Inflammatory macrophage treated with lipopolysaccharide for 4 hours (primary cell): Measurements from ENCODE around the gene ZCCHC2.

ENCODE experiments used
- DNase-seq: peaks from one replicate; pipeline ENCODE4 v3.0.0-alpha.2; 2020

The ZCCHC2 gene

GRCh38 chr18:62512532-62512931 lies 10.3 kb upstream of the ZCCHC2 start:
- no peak for DNase-seq

DNA sequence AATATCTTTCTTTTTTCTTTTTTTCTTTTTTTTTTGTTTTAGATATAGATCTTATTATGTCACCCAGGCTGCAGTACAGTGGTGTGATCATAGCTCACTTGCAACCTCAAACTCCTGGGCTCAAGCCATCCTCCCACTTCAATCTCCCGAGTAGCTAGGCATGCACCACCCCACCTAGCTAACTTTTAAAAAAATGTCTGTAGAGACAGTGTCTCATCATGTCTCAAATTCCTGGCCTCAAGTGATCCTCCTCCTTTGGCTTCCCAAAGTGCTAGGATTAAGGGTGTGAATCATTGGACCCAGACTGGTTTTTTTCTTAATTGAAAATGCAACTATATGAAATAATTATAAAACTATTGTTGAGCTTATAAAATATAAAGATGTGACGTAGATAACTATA lies 9.8 kb upstream of the ZCCHC2 start:
- DNase-seq: no peak

DNA sequence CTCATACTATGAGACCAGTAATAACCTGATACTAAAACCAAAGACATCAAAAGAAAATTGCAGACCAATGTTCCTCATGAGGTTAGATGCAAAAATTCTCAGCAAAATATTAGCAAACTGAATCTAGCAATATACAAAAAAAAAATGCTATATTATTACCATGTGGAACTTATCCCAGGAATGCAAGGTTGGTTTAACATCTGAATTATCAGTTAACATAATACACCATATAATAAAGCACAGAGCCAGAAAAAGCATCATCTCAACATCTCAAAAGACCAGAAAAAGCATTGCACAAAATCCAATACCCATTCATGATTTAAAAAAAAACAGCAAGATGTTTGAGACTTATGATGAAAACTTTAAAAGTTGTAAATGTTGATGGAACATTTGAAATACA lies 8.3 kb upstream of the ZCCHC2 start:
- no peak for DNase-seq

GRCh38 chr18:62516242-62516641 lies 6.6 kb upstream of the ZCCHC2 start:
- DNase-seq: no peak

- no peak for DNase-seq
Measured at GRCh38 chr18:62518460-62519375, 4.1 kb upstream of the ZCCHC2 start.

DNA sequence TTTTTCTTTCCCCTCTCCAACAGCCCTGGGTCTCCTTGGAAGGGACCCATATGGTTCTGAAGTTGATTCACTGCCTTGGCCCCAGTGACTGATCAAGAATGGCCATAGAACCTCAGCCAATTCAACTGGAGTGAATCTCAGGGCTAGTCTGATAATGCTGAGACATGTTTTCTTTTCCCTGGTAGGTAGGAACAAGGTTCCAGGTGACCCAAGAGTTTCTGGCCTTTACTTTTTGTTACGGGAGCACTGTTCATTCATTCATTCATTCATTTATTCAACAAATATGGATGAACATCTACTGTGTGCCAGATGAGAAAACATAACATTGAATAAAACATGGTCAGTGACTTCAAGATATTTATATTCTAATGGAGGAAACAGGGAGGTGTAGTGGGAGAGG lies 3.1 kb upstream of the ZCCHC2 start:
- no peak for DNase-seq

DNA sequence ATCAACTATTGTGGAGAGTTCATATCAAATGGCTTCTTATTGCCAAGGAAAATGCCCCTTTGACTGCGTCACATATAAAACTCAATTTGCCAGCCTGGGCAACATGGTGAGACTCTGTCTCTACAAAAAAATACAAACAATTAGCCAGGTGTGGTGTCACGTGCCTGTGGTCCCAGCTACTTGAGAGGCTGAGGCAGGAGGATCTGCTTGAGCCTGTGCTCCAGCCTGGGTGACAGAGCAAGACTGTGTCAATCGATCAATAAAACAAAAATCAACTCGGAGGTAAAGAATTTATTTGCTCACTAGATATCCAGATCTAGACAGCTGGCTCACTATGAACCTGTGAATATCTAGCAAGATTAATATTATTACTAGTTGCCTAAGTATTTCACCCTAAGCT lies 1.7 kb upstream of the ZCCHC2 start:
- DNase-seq: no peak

- DNase-seq: no peak
Measured at GRCh38 chr18:62521593-62521992, 1.2 kb upstream of the ZCCHC2 start.

GRCh38 chr18:62522178-62522503 lies 684 bp upstream of the ZCCHC2 start:
- DNase-seq: no peak

GRCh38 chr18:62523255-62523588 lies 397 bp downstream of the ZCCHC2 start:
- no peak for DNase-seq

DNA sequence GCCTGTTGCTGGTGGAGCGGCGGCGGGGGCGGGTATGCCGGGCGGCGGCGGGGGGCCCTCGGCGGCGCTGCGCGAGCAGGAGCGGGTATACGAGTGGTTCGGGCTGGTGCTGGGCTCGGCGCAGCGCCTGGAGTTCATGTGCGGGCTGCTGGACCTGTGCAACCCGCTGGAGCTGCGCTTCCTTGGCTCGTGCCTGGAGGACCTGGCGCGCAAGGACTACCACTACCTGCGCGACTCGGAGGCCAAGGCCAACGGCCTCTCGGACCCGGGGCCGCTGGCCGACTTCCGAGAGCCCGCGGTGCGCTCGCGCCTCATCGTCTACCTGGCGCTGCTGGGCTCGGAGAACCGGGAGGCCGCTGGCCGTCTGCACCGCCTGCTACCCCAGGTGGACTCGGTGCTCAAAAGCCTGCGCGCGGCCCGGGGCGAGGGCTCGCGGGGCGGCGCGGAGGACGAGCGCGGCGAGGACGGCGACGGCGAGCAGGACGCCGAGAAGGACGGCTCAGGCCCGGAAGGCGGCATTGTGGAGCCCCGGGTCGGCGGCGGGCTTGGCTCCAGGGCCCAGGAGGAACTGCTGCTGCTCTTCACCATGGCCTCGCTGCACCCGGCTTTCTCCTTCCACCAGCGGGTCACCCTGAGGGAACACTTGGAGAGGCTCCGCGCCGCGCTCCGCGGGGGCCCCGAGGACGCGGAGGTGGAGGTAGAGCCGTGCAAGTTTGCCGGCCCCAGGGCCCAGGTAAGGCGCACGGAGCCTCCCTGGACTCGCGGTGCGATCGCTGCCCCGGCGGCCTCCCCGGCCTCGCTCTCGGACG lies 1.0 kb downstream of the ZCCHC2 start:
- DNase-seq: peak; percentile 46

GRCh38 chr18:62524440-62525200 lies 1.8 kb downstream of the ZCCHC2 start:
- DNase-seq: peak; percentile 42

DNA sequence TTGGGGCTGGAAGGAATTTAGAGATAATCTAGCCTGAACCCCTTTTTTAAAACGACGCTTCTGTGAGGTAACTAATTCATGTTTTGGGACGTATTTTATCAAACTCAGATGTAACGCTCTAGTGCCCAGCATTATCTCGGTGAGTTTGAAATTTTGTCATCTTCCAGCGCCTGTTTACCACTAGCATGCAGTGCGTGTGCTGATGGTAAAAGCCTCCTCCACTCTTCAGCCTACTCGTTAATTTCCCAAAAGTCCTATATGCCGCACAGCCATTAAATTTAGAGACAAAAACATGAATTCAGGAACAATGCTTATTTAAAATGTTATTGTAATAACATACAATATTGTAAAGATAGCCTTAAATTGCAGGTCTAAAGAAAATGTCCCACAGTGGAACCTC lies 2.8 kb downstream of the ZCCHC2 start:
- no peak for DNase-seq

GRCh38 chr18:62526098-62527025 lies 3.5 kb downstream of the ZCCHC2 start:
- peak; percentile 91 for DNase-seq

DNA sequence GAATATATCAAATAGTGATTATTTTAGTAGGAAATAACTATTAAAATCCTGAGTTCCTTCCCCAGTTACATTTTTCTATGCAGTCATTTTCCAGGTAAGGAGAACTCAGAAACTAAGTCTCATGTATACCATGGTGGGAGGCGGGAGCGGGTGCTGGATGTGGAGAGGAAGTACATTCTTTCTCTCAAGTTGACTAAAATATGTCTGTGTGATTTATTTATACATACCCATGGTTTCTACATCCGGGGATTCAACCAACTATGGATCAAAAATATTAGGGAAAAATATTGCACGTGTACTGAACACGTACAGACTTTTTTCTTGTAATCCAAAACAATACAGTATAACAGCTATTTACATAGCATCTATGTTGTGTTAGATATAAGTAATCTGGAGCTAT lies 6.8 kb downstream of the ZCCHC2 start:
- DNase-seq: no peak

DNA sequence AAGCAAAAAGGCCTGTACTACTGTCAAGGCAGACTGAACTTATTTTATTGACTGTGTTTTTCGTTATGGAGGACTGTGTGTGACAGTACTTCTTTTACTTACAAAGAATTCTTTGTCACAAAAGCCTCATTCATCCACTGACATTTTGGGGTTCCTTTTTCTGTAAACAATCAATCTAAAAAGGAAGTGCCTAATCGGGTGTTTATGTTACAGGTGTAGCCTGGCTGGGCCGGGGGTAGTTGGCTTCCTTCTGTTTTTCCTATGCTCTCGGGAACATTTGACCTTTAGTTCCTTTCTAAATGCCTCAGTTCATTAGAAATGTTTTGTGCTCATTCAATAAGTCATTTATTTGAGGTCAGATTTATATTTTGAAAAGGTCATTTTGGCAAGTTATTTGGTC lies 8.3 kb downstream of the ZCCHC2 start:
- DNase-seq: no peak

DNA sequence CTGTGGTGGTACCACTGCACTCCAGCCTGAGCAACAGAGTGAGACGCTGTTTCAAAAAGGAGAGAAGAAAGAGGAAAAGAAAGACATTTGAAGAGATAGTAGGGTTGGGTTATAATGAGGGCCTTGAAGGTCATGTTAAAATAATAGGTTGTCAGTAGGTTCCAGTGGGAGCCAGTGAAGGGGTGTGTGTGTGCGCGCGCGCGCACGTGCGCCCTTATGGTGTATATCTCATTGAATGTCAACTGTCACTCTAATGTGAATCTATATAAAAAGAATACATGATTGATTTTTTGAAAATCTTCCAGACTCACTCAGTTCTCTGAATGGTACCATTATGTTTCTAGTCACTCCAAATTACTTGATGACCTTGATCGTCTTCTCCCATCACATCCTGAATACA lies 9.1 kb downstream of the ZCCHC2 start:
- DNase-seq: no peak

DNA sequence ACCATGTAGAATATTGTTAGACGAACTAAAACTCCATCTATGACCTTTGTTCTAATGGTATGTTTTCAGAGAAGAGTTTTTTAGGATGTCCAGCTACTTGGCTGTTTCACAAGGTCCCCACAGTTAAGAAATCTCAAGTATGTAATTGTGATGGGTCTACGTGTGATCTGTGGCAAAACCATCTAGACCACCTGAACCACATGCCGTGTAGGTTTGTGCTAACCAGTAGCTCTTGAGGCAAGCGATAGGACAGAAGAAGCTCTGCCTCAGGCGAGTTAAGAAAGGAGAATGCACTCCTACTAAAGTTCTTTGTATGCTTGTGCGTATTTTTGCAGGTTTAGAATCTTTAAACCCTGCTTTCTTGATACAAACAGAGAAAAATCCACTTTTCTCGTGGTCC lies 13.2 kb downstream of the ZCCHC2 start:
- DNase-seq: no peak

GRCh38 chr18:62537042-62537894 lies 14.4 kb downstream of the ZCCHC2 start:
- no peak for DNase-seq

GRCh38 chr18:62537946-62538345 lies 15.1 kb downstream of the ZCCHC2 start:
- no peak for DNase-seq

DNA sequence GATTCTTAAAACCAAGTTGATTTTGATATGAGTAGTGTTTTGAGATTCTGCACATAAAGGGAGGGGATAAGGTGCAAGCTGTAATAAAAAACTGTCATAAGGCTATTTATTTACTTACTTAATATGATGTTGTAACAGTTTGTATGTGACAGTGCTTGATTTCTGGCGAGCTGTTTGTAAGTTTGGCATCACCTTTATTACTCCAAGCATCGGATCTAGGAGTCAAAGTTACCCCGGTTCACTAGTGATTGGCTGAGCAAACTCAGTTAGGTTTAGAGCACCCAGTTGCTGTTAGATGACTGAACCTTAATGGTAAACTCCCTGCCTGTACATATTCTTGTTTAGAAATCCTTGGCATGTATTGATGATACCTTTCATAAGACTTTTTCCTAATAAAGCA lies 16.1 kb downstream of the ZCCHC2 start:
- no peak for DNase-seq
